RWPE2 (cell line): ENCODE data around the gene CHMP3.
"Not testable (repeated sequence)": the region's sequence is repeated elsewhere in the genome, so short reads cannot be mapped to it uniquely, and the experiment has no call there.

Experiments used
- ATAC-seq: fragments of 200-7000 bp; cut with Tn5 transposase; 3 replicates; pipeline ENCODE4 v1.9.1; 2021; ENCODE audit warnings: low read depth
- DNase-seq: peaks from one replicate; pipeline ENCODE4 v3.0.0-alpha.2; 2020; ENCODE audit warnings: low spot score
- H3K27ac ChIP-seq: fragments of 450-650 bp; 2 replicates; pipeline ENCODE4 v1.5.1; 2017; ENCODE audit warnings: mild to moderate bottlenecking; ENCODE audit not compliant: poor library complexity, severe bottlenecking
- H3K27me3 ChIP-seq: fragments of 250-450 bp; sonication (Bioruptor Pico); 2 replicates; pipeline ENCODE4 v1.5.1; 2021; ENCODE audit warnings: mild to moderate bottlenecking, moderate library complexity; ENCODE audit not compliant: insufficient read depth, poor library complexity, severe bottlenecking
- H3K36me3 ChIP-seq: fragments of 250-450 bp; sonication (Bioruptor Pico); 2 replicates; pipeline ENCODE4 v1.5.1; 2020; ENCODE audit warnings: low read depth, mild to moderate bottlenecking, moderate library complexity
- H3K4me1 ChIP-seq: fragments of 250-450 bp; sonication (Bioruptor Pico); 2 replicates; pipeline ENCODE4 v1.5.1; 2021; ENCODE audit warnings: mild to moderate bottlenecking, moderate library complexity; ENCODE audit not compliant: insufficient read depth, poor library complexity, severe bottlenecking
- H3K4me3 ChIP-seq: fragments of 250-450 bp; sonication (Bioruptor Pico); 2 replicates; pipeline ENCODE4 v1.5.1; 2021; ENCODE audit warnings: mild to moderate bottlenecking, moderate library complexity; ENCODE audit not compliant: severe bottlenecking
- H3K9me3 ChIP-seq: fragments of 250-450 bp; sonication (Bioruptor Pico); 2 replicates; pipeline ENCODE4 v1.5.1; 2021; ENCODE audit warnings: mild to moderate bottlenecking, moderate library complexity; ENCODE audit not compliant: severe bottlenecking
- CTCF ChIP-seq: fragments of 450-650 bp; IDR thresholded peaks from one replicate; pipeline ENCODE4 v1.5.1; 2017; ENCODE audit warnings: mild to moderate bottlenecking, moderate library complexity; ENCODE audit not compliant: poor library complexity, severe bottlenecking

CHMP3 gene

GRCh38 chr2:86563650-86564061 lies 413 bp upstream of the CHMP3 start:
- no peak for TF ChIP-seq CTCF
- Histone ChIP-seq H3K9me3 (no peaks in the 10 kb centered on the region), H3K4me1 (peaks cover 14% of the 10 kb centered on the region), H3K4me3 (peak overlapping the region; percentile 72), H3K36me3 (peaks cover 5% of the 10 kb centered on the region), H3K27ac (peak overlapping the region; percentile 81), H3K27me3 (no peaks in the 10 kb centered on the region)
- ATAC-seq (no peak), DNase-seq (no peak)

GRCh38 chr2:86562485-86562921 lies 740 bp downstream of the CHMP3 start:
- peak overlapping the region; percentile 81 for H3K27ac ChIP-seq
- no peak for TF ChIP-seq CTCF
- no peaks in the 10 kb centered on the region for H3K27me3 ChIP-seq
- H3K4me3 ChIP-seq = peak overlapping the region; percentile 72
- peaks cover 14% of the 10 kb centered on the region for H3K4me1 ChIP-seq
- H3K9me3 ChIP-seq = no peaks in the 10 kb centered on the region
- DNase-seq (no peak), ATAC-seq (no peak; the same call in 2 of the 3 replicates)
- peaks cover 5% of the 10 kb centered on the region for H3K36me3 ChIP-seq

GRCh38 chr2:86557836-86558235 lies 5.4 kb downstream of the CHMP3 start:
- H3K9me3 ChIP-seq = no peaks in the 10 kb centered on the region
- no peak overlapping the region for H3K27ac ChIP-seq
- TF ChIP-seq CTCF = no peak
- no peak overlapping the region for H3K4me3 ChIP-seq
- peaks cover 11% of the 10 kb centered on the region for H3K4me1 ChIP-seq
- DNase-seq (no peak), ATAC-seq (no peak)
- peaks cover 5% of the 10 kb centered on the region for H3K36me3 ChIP-seq
- H3K27me3 ChIP-seq = no peaks in the 10 kb centered on the region

DNA sequence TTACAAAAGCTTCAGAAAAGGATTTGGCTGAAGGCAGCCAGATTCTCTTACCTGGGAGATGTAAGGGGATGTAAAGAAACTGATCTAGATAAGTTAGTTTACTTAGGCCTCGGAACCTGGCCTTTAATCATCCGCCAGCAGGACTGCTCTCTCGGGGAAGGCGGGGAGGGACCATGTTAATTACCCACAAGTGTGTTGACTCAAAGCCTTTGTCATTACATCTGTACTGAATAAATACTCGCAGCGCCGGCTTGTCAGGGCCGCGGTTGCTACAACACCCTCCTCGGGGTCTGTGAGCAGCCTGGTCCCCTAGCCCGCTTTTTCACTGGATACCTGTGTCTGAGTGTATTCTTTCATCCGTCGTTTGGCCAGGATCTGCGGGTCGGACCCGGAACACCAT lies 6.7 kb downstream of the CHMP3 start:
- Histone ChIP-seq H3K9me3 (no peaks in the 10 kb centered on the region), H3K27me3 (no peaks in the 10 kb centered on the region), H3K27ac (no peak overlapping the region), H3K4me1 (peaks cover 2% of the 10 kb centered on the region), H3K4me3 (no peak overlapping the region), H3K36me3 (peaks cover 9% of the 10 kb centered on the region)
- no peak for TF ChIP-seq CTCF
- DNase-seq (no peak), ATAC-seq (no peak)

GRCh38 chr2:86552889-86553288 lies 10.4 kb downstream of the CHMP3 start:
- no peaks in the 10 kb centered on the region for H3K27me3 ChIP-seq
- DNase-seq (no peak), ATAC-seq (no peak)
- no peaks in the 10 kb centered on the region for H3K4me1 ChIP-seq
- H3K9me3 ChIP-seq = no peaks in the 10 kb centered on the region
- TF ChIP-seq CTCF = no peak
- no peak overlapping the region for H3K4me3 ChIP-seq
- H3K36me3 ChIP-seq = peaks cover 5% of the 10 kb centered on the region
- no peak overlapping the region for H3K27ac ChIP-seq

- not testable (repeated sequence) for H3K4me3 ChIP-seq, H3K27ac ChIP-seq, H3K4me1 ChIP-seq, DNase-seq, H3K27me3 ChIP-seq, ATAC-seq, H3K9me3 ChIP-seq
- peaks cover 19% of the 10 kb centered on the region for H3K36me3 ChIP-seq
Measured at GRCh38 chr2:86549963-86550725, 13.1 kb downstream of the CHMP3 start.

GRCh38 chr2:86549440-86549839 lies 13.8 kb downstream of the CHMP3 start:
- not testable (repeated sequence) for H3K4me3 ChIP-seq, H3K27me3 ChIP-seq, H3K9me3 ChIP-seq, DNase-seq, H3K27ac ChIP-seq, ATAC-seq, H3K4me1 ChIP-seq
- peaks cover 19% of the 10 kb centered on the region for H3K36me3 ChIP-seq
